MM.1S (cell line): ENCODE measurements around the gene ANK2.

Source experiments
- CTCF ChIP-seq: fragments of 300-600 bp; sonication (generic); IDR thresholded peaks from 2 replicates; pipeline ENCODE4 v1.5.1; 2016; ENCODE audit warnings: antibody characterized with exemption, low read length, mixed read lengths
- EZH2 ChIP-seq: fragments of 300-600 bp; sonication (generic); optimal IDR thresholded peaks from 2 replicates; pipeline ENCODE3; 2017; ENCODE audit warnings: low read depth, mild to moderate bottlenecking, antibody characterized with exemption, low read length, mixed read lengths

- no peak for TF ChIP-seq CTCF
- no peak for TF ChIP-seq EZH2
Observed at GRCh38 chr4:113420938-113421337, 371.5 kb downstream of the ANK2 start.
